Stimulated activated naive CD4-positive, alpha-beta T cell treated with Interleukin-2 at 50 U/mL for 16 hours (primary cell): ENCODE results near the gene FAM13B.
"Not testable (repeated sequence)": the region's sequence is repeated elsewhere in the genome, so short reads cannot be mapped to it uniquely, and the experiment has no call there.

Source experiments
- DNase-seq: peaks from one replicate; lab custom pipeline; 2025; lab: John Stamatoyannopoulos, UW

Gene FAM13B

DNA sequence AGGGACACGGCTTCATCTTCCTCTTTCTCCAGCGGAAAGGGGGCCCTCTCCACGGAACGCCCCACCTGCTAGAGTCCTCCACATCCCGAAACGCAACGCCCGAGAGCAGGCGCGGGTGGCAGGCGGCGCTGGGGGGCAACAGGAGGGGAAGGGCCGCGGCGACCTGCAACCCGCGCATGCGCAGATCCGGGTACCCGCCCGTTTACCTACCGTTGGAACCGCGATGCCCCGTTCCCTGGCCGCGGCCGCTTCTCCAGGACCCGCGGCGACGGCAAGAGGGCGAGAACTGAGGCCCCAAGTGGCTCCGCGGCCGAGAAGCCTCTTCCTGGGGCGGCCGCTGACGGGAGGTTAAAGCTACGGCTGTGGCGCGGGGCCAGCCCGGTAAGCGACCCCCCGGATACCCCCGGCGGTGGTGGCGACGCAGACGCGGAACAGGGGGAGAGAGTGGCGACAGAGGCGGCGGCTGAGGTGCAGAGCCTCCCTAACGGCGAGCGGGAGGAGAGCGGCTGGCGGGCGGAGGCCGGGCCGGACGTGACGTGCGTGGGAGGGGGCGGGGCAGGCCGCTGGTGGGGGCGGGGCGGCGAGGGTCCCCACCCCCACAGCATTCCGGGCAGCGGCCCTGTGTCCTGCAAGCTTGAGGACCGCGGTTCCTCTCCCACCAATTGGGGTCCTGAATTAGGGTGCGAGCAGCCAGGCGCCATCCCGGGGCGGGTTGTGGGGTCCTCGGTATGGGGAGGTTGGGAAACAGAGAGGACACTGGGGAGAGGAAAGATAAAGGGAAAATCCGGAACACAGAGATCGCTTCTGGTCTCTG lies at the start of gene FAM13B:
TSS of gene FAM13B (minus strand) at position 508 of the 814 bp plus-strand sequence. CDS start 13,968 bp downstream, outside the sequence.
- DNase-seq, result peak; percentile 77

DNA sequence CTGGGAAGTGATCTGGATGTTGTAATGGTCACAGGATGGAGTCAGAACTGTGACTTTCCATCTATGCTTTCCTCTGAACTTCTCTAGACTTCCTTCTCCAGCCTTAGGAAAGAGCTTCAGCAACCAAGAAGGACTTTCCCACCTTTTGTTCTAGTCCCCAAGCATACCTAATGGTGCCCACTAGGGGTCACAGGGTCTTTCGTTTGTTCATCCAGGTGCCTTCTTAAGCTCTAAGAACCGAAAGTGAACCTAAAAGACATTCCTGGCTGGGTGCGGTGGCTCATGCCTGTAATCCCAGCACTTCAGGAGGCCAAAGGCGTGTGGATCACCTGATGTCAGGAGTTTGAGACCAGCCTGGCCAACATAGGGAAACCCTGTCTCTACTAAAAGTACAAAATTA lies 49.2 kb upstream of the FAM13B start:
- no peak for DNase-seq

DNA sequence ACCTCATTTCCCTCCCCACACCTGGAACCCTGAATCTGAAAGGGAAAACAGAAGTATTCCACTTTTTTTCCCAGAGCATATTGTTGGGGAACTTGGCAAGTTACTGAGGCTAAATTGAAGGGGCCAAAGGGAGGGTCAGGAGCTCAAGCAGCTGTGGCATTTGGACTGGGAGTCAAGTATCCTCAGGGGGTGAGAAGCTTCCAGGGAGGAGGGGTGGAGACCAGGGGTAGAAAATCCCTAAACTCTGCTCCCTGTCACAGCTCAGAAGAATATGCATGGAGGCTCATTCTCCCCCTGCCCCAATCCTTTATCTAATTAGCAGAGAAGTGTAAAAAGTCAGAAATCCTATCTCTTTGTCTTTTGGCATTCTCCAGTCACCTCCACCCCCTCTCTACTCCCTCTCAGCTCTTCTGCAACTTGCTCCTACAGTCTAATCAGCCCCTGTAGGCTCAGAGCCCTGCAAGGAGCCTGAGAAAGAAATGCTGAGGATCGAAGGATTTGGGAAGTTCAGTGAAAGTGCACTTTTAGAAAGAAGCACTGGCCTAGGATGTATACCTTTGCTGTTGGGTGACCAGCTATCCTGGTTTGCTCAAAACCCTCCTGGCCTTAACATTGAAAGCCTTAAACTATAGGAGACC lies 45.2 kb upstream of the FAM13B start:
- DNase-seq, result no peak

DNA sequence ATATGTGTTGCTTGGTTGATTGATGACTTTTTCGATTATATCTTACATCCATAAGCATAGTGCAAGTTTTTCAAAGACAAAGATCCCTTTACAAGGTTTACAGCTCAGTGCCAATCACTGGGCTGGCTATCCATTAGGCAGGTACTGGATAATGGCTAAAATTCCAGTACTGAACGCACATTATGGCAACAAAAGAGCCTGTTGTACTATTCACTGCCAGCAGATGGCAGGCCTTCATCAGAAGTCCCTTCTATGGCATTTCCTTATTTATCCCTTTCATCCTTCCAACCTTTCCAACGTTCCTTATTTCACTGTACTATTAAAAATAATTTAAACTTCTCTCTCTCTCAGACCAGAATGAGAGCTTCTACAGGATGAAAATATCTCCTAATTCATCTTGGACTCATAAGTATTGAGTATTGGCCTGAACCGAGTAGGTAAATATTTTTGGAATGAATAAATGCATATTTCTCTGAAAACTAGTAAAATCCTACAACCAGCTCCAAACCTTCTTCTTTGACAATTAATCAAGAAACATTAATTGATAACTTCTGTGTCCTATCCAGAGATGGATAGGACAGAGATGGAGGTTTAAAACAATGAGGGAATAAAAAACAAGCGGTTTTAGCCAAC lies 44.3 kb upstream of the FAM13B start:
- DNase-seq, result peak; percentile 19

DNA sequence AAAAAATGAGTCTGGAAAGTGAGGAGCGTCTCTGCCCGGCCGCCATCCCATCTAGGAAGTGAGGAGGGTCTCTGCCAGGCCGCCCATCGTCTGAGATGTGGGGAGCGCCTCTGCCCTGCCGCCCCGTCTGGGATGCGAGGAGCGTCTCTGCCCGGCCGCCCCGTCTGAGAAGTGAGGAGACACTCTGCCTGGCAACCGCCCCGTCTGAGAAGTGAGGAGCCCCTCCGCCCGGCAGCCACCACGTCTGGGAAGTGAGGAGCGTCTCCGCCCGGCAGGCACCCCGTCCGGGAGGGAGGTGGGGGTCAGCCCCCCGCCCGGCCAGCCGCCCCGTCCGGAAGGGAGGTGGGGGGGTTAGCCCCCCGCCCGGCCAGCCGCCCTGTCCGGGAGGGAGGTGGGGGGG lies 37.1 kb upstream of the FAM13B start:
- DNase-seq, result not testable (repeated sequence)

DNA sequence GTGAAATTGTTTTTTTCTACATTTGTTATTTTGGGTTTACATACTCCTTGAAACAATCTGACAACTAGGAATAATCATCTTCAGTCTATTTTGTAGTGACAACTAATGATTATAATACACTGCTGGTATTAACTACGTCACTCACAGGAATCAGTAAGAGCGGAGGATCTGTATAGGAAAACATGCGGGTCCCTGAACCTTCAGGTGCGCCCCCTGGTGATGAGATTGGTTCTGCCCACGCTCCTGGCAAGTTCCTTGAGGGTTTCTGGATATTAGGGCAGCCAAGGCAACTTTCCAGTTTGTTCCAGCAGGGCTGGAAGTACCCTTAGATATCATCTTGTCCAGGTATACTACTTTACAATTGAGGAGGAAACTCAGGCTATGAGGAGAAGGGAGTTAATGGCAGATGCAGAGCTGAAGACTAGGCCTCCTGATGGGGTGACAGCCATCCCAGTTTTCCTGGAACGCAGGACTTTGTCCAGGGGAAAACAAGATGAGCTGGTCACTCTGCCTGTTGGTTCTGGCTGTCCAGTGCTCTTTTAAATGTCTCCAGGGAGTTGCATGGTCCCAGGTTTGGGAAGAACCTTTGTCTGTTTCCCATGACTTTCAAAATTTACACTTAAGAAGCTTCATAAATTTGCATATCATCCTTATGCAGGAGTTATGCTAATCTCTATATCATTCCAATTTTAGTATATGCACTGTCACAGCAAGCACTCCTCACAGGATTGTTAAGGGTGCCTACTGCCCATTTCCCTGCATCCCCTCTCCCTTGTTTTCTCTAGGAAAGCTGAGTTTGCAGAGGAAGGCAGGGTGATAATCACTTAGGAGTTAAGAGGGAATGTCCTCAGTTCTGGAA lies 36.1 kb upstream of the FAM13B start:
- peak; percentile 62 for DNase-seq

DNA sequence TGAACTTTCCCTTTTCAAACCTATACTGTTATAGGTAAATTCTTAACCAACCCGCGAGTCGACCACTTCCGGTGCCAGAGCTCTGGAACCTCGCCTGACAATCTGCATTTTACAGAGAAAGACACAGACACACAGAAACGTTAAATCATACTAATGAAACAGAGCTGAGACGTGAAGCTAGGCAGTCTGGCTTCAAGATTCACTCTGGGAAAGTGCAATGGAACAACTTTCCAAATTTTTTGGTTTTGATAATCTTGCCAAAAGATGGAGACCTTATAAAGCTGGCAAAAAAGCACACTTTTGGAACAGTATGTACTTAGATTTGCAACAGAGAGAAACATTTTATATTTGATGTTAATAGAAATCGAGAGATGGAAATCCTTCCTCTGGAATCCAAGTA lies 35.1 kb upstream of the FAM13B start:
- no peak for DNase-seq

DNA sequence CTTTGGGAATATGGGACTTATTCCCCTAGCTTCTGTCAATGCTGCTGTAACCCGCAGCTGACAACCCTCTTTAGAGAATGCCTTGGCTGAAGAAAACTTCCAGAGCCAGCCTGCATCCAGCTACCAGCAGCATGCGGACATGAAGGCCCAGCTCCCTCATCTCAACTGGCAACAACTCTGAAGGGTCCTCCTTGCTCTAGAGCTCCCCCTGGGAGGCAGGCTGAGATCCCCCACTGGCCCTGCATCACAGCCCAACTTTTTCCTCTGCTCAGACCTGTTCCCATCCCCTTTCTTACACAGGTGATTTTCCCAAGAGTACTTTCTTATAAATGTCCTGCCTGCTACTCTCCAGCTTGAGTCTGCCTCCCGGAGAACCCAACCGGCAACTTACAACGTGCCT lies 32.2 kb upstream of the FAM13B start:
- DNase-seq, result no peak

DNA sequence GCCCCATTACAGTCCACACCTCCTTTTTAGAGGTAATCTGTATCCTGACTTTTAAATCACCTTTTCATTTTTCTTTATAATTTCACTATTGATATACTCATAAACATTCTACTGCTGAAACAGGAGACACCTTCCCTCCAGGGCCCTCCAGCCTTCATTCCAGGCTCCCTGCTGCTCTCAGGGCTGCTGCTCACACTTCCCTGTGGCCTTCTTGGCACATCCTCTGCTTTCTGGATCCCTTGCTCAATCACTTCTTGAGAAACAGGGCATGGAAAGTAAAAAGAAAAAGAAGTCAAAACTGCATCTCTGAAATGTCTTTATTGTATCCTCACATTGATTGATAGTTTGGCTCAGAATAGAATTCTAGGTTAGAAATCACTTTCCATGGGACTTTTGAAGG lies 31.6 kb upstream of the FAM13B start:
- DNase-seq, result no peak

DNA sequence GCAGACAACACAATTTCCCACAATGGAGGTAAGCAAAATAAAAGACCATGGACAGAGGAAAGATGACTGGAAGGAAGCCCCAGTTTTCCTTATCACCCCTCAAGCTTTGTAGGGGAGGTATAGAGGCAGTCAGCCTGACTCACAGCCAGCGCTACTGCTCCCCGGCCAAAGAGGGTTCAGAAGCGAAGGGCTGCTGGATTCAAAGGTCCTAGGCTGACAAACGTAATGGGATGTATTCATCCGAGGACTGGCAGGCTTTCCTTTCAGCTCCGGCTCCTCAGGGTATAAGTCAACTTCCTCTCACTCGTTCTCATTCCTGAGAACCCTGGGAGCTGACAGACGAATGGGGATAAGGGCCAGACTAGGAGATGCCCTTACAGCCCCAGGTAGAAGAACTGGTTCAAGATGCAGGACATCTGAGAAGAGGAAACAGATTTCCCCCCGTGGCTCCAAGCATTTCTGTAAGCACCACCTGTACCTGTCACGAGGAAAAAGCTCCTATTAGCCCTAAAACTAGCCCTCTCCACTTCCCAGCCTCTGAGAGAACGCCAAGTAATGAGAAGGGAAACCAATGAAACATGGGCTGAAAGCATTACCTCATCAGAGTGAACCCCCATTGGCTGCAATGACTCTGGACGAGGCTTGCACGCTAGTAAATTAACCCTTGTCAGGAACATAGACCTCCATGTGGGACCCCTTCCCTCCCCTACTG lies 22.1 kb upstream of the FAM13B start:
- no peak for DNase-seq

DNA sequence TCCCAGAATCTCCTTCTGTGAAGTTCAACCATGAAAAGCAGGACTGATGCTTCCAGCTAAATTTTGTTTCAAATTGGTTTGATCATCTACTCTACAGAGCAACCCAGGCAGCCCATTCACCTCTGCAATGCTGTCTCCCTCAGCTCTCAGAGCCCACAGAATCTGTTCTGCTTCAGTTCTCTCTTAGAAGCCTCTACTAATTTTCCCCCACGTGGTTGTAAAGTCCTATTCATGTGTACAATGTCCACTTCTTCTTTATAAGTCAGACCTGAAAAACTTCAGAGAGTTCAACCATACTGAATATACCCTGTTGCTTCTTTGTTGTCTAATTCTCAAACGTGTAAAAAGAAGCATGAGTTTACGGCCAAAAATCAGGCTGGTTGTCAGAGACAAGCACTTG lies 21.3 kb upstream of the FAM13B start:
- DNase-seq, result no peak

DNA sequence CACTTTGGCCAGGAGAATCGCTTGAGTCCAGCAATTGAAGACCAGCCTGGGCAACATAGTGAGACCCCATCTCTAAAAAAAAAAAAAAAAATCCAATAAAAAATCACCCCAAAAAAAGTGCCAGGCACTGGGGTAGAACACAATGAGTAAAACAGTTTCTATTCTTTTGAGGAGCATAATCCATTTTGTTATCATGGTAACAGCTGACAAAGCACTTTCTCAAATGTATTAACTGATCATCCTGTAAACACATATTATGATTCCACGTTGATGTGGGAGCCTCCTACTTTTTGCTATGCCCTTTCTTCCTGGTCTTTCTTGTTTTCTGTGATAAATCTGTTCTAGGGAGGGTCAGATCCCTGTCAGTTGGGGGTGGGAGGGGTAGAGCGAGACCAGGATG lies 20.7 kb upstream of the FAM13B start:
- DNase-seq, result no peak

DNA sequence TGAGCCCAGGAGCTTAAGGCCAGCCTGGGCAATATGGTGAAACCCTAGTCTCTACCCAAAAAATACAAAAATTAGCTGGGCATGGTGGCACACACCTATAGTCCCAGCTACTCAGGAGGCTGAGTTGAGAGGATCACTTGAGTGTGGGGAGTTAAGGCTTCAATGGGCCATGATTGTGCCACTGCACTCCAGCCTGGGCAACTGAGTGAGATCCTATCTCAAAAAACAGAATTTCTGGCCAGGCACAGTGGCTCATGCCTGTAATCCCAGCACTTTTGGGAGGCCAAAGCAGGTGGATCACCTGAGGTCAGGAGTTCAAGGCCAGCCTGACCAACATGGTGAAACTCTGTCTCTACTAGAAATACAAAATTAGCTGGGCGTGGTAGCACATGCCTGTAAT lies 19.8 kb upstream of the FAM13B start:
- DNase-seq, result not testable (repeated sequence)

DNA sequence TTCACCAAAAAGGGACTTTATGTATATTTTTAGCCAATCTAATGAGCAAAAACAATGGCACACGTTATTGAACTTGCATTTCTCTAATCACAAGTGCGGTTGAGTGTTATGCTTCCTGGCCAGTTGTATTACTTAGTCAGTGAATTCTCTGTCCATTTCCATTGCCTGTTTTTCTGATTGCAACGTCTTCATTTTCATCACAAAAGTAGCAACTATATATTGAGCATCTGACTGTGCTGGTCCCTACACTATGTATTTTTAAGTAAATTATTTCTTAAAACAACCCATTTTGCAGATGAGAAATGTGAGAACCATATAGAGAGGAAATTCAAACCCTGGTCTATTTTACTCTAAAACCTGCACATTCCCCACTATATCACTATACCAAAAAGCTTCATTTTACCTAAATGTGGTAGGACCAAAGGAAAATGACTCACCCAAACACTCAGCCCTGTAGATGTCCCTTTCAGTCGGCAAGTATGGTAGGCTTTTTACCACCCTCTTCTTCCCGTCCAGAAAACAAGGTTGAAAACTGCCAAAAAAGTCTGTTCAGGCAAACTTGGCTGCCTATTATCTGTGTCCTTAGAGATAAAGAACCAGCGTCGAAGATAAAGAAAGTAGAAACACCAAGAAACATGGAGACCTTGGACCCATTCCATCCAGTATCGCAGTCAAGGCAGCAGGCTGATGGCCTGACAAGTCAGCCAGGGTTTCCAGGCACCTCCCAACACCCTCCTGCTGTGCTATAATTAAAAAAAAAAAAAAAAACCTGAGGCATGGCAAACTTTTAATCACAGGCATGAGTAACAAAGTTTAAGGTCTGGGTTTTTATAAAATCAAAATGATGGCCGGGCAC lies 18.8 kb upstream of the FAM13B start:
- no peak for DNase-seq

DNA sequence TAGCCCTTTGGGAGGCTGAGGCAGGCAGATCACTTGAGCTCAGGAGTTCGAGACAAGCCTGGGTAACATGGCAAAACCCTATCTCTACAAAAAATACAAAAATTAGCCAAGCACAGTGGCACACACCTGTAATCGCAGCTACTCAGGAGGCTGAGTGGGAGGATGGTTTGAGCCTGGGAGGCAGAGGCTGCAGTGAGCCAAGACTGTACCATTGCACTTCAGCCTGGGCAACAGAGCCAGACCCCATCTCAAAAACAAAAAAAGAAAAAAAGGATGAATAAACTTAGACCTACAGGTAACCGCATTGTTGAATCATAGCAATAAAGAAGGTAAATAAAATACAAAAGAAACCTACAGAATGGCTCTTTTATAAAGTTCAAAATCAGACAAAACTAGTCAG lies 12.4 kb upstream of the FAM13B start:
- not testable (repeated sequence) for DNase-seq

DNA sequence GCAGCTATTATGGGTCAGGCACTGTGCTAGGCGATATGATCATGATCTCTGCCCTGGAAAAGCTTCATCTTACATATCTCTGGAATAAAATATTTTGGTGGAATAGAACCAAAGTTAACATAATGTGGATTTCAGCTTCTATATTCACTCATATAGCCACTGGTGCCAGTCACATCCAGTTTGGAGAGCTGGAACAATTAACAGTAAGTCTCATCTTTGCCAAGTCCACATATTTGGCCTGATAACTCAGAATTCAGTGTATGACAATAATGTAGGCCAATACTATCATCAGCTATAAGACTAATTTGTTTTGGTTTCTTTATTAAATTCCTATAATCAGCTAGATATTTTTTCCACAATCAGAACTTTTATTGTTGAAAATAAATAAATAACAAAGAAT lies 5.9 kb upstream of the FAM13B start:
- no peak for DNase-seq

DNA sequence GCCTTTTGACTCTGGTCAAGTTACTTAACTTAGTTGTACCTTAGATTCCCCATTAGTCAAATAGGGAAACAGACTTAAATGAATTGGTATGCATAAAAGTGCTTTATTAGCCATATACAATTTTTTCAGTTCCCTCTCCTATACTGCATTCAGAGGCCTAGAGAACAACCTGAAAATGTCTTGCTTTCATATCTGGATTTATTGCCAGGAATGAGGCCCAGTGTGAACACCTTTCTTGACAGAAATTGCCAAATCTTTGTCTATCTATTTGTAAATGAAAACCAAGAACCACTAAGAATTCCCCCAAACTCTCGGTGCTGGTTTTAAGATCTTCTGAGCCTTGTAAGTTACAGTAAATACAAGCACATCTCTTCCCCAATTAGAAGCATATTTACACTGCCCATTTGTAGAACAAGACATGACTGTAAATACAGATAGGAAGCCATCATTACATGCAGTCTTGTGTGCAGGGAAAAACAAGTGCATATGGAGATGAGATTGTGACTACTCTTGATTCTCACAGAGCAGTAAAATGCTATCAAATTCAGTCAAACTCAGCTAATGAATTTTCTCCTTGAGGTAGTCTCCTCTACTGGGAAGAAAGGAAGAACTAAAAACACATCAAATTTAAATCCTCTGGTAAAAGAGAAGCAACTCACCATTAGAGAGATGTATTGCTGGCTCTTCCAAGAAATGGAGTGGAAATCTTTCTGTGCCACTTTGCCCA lies 5.2 kb upstream of the FAM13B start:
- no peak for DNase-seq

DNA sequence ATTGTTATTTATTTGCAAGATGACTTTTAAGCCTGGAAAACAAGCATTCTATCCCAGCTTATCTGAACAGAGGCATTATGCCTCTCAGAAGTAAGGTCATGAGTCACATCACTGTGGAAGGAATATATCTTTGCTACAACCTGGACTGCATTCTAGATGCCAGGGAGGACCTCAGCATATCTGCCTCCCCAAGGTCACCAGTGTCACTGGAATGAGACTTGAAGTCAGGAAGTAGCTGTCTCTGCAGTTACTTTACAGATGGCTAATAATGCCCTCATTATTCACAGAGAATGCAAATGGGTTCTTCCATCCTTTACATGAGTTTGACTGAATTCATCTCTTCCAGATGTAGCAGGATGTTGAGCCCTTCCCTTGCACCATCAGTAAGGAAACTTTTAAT lies 4.4 kb upstream of the FAM13B start:
- DNase-seq, result no peak

DNA sequence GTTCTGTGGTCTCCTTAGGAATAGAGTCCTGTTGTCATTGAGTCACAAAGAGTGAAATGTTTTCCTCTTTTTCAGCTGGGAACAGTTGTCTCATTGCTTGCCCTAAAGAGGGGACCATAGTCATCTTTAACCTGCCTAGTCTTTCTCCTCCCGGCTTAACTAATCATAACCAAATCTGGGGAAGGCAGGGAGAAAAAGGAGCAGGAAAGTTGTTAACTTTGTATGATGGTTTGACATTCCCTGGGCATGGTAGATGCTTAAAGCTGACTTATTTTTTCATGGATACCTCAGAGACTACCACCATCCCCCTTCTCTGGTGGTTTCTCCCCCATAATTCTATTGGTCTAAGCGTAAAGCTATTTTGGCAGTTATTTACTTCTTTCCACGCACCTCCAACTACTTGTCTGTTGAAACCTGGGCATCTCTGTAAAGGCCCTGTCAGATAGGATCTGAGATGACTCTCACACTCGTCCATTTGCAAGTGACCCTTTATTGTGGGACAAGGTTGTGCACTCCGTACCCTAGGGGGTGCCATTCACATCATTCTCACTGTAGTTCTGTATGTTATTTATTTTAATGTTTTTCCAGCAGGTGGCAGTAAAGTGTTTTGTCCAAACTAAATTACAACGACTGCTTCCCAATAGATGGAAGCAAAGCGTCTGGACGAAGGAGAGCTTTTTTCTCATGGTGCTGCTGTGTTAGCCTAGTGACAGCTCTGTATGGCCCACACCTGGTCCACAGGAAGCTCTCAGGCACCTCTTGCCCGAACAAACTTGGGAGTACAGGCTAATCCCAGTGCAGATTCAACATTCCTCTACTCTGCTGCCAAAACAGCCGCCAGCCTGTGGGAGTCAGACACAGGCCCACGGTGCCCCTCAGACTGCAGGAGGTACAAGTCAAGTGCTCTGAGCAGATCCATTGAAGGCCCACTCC lies 3.0 kb upstream of the FAM13B start:
- peak; percentile 54 for DNase-seq
